Measurements from ENCODE around the gene CACNB2.

Gene CACNB2

DNA sequence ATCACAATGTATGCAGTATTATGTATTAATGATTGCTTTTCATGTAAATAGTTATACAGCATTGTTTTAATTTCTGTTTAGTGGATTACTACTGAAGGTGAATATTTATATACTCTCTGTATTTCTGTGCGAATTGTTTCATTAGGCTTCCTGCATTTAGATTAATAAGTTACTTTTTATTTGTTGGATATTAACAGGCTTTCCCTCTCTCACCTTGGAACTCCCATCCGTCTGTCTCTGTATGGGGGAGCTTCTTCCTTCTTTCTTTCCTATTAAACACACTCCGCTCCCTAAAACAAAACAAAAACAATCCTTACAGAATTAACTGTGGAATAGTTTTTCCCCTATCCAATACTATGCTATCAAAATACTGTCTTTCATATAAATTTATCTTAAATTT lies 205.1 kb downstream of the CACNB2 start:
- no peak for DNase-seq

DNA sequence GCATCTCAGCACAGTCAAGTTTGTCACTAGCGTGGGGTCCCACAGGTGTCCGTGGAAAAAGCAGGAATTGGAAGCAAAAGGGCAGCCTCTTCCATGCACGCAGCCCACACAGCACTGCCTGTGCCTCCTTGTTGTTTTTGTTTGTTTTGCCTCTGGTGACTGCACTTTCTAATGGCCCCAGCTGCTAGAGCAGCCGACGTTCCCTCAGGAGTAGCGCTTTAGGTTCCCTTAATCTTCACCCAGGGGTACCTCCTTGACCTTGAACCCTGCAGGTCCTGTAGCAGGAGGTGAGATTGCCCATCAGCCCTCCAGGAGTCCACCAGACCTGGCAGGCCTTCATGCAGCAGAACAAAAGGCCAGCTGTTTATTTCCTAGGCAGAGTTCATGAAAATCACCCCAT lies 210.1 kb downstream of the CACNB2 start:
- DNase-seq = no peak

DNA sequence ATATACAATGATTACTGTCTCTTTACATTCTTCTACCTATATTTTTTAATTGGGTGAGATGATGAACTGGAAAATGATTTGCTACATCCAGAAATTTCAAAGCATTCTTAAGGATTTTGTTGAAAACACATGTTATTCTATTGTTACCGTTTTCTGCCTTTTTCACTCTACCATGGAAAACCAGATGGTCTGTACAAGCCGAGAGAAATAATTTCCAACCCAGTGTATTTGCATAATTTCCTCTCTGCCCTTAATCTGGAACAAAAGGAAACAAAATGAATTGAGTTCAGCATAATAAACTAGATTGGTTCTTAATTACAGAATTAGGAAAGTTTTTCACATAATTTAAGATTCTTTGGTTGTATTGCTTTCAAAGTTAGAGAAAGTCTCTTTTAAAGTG lies 211.2 kb downstream of the CACNB2 start:
- no peak for DNase-seq

GRCh38 chr10:18352175-18352574 lies 212.0 kb downstream of the CACNB2 start:
- DNase-seq = no peak

DNA sequence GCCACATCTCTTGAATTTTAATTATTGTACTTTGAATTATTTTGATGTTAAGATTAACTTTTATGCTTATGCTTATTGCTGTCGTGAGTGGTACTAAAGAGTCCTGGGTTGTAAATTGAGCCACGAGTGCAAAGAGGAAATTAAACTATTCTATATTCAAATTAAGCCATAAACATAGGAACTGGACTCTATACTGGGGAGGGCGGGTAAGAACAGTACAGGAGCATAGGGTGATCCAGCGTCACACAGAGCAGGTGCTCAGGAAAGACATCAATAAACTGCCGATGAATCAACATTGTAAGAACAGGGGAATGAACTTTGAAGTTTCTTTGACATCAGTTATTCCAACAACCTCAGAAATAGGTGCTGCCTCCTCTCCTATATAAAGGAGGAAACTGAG lies 219.6 kb downstream of the CACNB2 start:
- no peak for DNase-seq

- no peak for DNase-seq
These were observed 222.7 kb downstream of the CACNB2 start for GRCh38 chr10:18362892-18363291.

- no peak for DNase-seq
These were observed 225.0 kb downstream of the CACNB2 start for GRCh38 chr10:18364987-18365775.

DNA sequence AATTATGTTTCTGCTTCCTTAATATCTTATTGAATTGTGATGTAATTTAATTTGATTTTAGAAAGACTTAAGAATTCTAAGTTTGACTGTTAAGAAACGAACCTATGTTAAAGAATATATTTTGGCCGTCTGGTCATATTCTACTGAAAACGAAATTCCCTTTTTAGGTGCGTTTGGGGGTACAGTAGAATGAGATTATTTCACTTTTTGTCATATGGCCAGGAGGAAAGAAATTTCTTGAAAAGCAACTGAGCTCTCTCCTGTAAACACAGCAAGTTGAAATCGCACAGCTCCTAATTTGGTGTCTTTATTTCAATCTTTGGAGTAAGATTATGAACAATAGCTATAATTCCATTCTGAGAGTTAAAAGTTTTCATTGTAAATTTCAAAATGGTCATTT lies 227.6 kb downstream of the CACNB2 start:
- no peak for DNase-seq

DNA sequence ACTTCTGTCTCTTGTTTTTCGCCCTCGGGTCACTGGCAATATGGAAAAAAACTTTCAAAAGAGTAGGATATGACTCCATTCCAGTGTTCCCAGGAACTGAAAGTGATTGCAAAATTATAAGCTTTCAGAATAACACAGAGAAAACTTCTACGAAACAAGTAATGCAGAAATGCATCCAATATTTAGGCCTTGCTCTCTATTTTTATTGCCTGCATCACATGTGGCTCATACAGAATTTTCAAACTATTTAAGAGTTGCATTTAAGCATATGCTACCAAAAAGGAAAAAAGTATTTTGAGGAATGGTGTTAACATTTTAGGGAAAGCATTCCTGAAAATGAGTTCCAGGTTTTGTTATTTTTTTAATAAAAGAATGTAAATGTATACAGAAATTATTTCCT lies 228.0 kb downstream of the CACNB2 start:
- DNase-seq = no peak

DNA sequence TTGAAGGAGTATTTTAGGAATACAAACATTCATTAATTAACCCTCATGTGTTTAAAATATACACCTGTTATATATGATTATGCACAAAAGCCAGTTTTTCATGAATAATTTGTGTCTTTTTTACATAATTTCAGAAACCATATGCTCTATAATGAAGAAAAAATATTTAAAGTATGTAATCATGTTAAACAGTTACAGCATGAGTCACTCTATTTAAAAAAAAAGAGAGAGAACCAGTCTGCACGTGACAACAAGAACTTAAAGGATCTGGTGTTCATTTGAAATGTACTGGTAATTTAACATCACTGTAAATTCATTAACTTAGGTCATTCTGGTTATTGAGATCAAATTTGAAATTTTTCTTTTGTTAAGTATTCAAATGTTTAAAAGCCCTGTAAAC lies 228.5 kb downstream of the CACNB2 start:
- no peak for DNase-seq

GRCh38 chr10:18369859-18370473 lies 229.7 kb downstream of the CACNB2 start:
- no peak for DNase-seq

DNA sequence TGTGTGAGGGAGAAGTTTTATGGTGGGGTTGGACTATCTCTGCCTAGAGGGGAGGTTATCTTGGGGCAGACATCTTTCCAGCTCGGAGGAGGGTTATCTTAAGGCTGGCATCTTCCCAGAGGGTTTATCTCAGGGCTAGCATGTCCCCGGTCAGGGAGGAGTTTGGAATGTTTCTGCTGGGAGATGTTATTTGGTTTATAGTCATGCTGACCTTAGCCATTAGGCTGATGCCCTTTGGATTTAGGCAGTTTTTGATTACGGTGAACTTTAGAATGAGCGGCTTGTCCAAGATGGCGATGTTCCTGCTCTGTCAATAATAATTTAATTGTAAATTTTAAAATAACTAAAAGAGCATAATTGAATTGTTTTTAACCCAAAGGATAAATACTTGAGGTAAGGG lies 236.4 kb downstream of the CACNB2 start:
- no peak for DNase-seq

DNA sequence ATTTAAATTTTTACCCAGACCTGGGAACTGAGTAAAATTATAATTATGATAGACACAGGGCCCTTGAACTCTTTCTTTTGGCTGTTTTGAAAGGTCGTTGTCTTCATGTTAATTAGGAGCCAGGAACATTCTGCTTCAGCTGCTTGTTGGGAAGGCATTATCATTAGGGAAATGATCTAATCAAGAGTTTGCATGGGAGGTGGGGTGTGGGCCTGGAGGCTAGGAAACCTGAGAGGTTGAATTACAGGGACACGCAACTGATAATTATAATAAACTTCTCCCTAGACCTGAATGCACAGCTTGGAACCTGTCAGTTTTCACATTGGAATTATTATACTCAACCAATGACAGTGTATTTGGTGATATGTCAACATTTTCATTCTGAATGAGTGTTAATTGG lies 237.7 kb downstream of the CACNB2 start:
- DNase-seq = no peak

DNA sequence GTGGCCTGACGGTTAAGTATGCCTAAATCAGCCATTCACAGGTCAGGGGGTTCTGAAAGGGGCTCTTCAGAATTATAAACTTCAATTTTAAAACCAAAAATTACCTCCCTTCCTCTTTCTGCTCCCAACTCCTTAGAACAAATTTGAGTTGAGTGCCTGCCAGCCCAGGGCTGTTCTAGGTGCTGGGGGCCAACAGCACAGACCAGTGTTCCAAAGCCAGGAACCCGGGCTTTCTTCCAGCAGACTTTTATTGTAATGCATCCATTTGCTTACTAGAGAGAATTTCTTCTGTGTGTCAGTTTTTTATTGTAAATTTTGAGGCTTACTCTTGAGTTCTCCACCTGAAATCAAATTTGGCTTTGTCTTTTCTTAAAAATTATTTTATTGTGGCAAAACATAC lies 238.5 kb downstream of the CACNB2 start:
- no peak for DNase-seq

DNA sequence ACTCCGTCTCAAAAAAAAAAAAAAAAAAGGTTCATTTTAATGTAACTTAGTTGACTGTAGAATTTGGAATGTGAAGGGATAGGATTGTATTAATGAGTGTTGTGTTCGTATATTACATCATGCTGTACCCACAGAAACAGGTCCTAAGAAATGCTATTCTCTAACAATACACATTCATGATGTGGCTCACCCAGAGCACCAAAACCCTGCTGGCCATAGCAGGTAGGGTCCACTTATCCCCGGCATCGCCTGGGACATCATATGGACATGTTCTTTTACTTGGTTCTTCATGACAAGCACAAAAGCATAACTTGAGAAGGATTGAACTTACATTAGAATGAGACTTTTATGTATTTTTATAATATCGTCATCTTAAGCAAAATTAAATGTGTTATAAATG lies 241.5 kb downstream of the CACNB2 start:
- no peak for DNase-seq

DNA sequence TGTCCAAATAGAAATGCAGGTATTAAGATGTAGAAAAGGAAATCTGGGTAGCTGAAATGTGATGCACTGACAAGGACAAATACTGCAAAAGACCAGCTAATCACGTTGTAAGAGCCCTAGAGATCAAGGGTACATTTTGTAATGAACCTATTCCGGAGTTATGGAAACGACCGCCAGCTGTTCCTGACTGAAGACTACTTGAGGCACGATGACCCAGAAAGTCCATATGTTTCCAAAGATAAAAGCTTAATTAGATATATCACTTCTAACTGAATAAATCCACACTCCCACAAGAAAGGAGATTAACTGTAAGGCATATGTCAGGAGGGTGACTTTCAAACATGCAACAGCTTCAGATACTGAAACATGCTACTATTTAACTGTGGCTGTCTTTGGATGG lies 257.7 kb downstream of the CACNB2 start:
- DNase-seq = no peak

- DNase-seq = no peak
These were observed 258.9 kb downstream of the CACNB2 start for GRCh38 chr10:18399158-18399557.

GRCh38 chr10:18400201-18400905 lies 260.1 kb downstream of the CACNB2 start:
- DNase-seq = peak; percentile 60

GRCh38 chr10:18400906-18401245 lies 260.7 kb downstream of the CACNB2 start:
- DNase-seq = peak; percentile 59

GRCh38 chr10:18401416-18402195 lies 261.4 kb downstream of the CACNB2 start:
- DNase-seq = no peak

DNA sequence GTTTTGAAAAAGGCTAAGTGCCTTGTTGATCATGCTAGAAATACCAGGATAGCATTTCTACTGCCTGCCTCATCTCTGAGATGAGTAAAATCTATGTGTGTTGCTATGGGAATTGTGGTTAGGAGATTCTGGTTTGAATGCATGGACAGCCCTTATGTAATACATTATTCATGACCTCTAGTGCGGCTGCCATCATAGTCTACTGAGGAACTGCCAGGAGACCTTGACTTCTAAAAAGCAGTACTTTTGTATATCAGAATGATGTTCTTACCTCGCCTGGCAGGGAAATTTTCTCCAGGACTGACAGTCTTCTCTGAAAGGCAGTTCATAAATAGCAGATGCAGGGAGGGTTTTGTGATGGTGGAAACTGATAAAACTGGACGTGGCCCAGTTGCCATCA lies 262.6 kb downstream of the CACNB2 start:
- DNase-seq = no peak

DNA sequence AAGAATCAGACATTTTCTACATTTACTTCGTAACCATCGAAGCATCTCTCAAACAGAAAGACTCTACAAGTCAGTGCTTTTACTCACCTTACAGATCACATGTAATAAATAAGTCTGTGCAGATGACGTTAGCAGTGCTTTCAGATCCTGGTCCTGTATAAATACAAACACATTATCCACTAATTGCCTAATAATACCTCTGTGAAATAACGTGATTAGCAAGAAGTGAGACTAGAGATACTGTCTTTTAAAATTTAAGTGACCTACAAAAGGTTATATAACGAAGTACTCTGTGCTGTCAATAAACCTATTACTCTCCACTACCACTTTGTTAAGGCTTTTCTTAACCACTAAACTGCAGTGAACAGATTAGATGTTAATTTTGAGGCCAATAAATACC lies 264.3 kb downstream of the CACNB2 start:
- DNase-seq = no peak

DNA sequence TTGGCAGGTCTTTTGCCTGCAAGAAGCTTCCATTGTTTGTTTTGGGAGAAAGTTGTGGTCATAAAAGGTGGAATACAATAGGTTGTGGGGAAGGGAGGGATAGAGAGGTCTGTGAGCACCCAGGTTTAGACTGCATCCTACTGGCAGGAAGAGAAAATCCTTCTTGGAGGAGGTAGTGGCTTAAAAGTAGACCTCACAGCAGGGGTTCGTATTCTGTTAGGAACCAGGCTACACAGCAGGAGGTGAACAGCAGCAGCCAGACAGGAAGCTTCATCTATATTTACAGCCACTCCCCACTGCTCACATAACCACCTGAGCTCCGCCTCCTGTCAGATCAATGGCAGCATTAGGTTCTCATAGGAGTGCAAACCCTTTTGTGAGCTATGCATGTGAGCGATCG lies 265.9 kb downstream of the CACNB2 start:
- no peak for DNase-seq
